ENCODE data around the gene ZNF333. TPM values are rescaled to one million over a fixed set of nuclear protein-coding genes. Genes with fewer than 3 reads are reported as not detected.

Gene ZNF333
- total and polyA plus RNA-seq, 4 donors, result 10.7 to 28.1 (median 16.6) TPM

DNA sequence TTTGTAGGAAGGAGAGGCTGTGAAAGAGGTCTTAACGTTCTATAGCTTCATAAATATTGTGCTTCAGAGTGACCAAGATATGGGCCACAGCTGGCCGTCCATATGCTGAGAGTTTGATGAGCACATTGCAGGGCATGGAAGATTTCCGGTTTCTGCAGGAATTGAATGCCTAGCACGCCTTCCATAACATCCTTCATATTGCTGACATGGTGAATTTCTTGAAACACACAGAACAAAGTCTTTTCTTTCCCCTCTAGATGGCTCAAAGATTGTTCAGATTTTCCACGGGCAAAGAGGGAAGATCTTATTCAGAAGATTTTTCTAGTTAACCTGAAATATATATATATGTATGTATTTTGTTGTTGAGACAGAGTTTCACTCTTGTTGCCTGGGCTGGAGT, 46.1 kb downstream of the ZNF333 start:
- TF ChIP-seq, protein P1, sequence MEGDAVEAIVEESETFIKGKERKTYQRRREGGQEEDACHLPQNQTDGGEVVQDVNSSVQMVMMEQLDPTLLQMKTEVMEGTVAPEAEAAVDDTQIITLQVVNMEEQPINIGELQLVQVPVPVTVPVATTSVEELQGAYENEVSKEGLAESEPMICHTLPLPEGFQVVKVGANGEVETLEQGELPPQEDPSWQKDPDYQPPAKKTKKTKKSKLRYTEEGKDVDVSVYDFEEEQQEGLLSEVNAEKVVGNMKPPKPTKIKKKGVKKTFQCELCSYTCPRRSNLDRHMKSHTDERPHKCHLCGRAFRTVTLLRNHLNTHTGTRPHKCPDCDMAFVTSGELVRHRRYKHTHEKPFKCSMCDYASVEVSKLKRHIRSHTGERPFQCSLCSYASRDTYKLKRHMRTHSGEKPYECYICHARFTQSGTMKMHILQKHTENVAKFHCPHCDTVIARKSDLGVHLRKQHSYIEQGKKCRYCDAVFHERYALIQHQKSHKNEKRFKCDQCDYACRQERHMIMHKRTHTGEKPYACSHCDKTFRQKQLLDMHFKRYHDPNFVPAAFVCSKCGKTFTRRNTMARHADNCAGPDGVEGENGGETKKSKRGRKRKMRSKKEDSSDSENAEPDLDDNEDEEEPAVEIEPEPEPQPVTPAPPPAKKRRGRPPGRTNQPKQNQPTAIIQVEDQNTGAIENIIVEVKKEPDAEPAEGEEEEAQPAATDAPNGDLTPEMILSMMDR (IDR thresholded peaks at IDR 0.05; ENCODE audit: control extremely low read depth, extremely low read depth), result no peak
- Histone ChIP-seq H3K4me1 (ENCODE audit: control insufficient read depth in 5 of 5, insufficient read depth in 5 of 5, low read length in 5 of 5) (no peaks in the 10 kb centered on the region), H3K4me3 (no peak overlapping the region), H3K9ac (ENCODE audit: insufficient read depth in 1 of 2, low read length in 2 of 2) (no peak overlapping the region), H3K36me3 (ENCODE audit: control insufficient read depth in 4 of 4, insufficient read depth in 4 of 4, low read length in 4 of 4) (no peaks in the 10 kb centered on the region), H3K27ac (ENCODE audit: low read depth in 1 of 2, low read length in 1 of 2) (no peak overlapping the region), H3K9me3 (ENCODE audit: control insufficient read depth in 4 of 4, insufficient read depth in 3 of 4, low read length in 3 of 4) (peaks cover 0 to 6% (median 0%) of the 10 kb centered on the region in 4 donors), H3K27me3 (ENCODE audit: control insufficient read depth in 3 of 3, insufficient read depth in 3 of 3, low read length in 2 of 3) (peaks cover 0 to 3% (median 0%) of the 10 kb centered on the region in 3 donors)
- ATAC-seq (ENCODE audit: insufficient read depth, low FRiP score), result no peak
- 72 to 80% methylated on average over 5 of the region's 5 CpGs for WGBS, 2 donors
- DNase-seq, result no peak

DNA sequence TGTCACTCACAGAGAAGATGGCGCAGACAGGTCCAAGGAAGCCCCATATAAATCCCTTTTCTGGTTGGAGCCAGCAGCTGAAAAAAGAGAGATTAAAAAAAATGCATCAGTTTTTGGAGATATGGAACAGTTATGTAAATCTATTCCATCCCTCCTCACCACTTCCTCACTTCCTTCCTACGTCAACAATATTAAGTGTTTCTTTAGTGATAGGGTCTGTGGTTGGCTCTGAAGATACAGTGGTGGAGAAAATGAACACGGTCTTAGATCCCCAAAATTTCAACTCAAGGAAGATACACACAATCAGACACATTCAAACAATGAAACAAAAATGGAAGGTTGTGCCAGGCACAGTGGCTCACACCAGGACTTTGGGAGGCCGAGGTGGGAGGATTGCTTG, 57.0 kb downstream of the ZNF333 start:
- DNase-seq (no peak), ATAC-seq (ENCODE audit: insufficient read depth, low FRiP score) (no peak)
- Histone ChIP-seq H3K27me3 (ENCODE audit: control insufficient read depth in 3 of 3, insufficient read depth in 3 of 3, low read length in 2 of 3) (no peaks in the 10 kb centered on the region), H3K27ac (ENCODE audit: low read depth in 1 of 2, low read length in 1 of 2) (no peak overlapping the region), H3K36me3 (ENCODE audit: control insufficient read depth in 4 of 4, insufficient read depth in 4 of 4, low read length in 4 of 4) (peaks cover 0 to 3% (median 0%) of the 10 kb centered on the region in 4 donors), H3K9ac (ENCODE audit: insufficient read depth in 1 of 2, low read length in 2 of 2) (no peak overlapping the region), H3K4me1 (ENCODE audit: control insufficient read depth in 5 of 5, insufficient read depth in 5 of 5, low read length in 5 of 5) (no peaks in the 10 kb centered on the region), H3K4me3 (no peak overlapping the region), H3K9me3 (ENCODE audit: control insufficient read depth in 4 of 4, insufficient read depth in 3 of 4, low read length in 3 of 4) (peaks cover 0 to 5% (median 2%) of the 10 kb centered on the region in 4 donors)
- TF ChIP-seq, protein P1 (IDR thresholded peaks at IDR 0.05; ENCODE audit: control extremely low read depth, extremely low read depth), result no peak
- WGBS, 2 donors, result 59 to 71% methylated on average over 4 of the region's 4 CpGs

DNA sequence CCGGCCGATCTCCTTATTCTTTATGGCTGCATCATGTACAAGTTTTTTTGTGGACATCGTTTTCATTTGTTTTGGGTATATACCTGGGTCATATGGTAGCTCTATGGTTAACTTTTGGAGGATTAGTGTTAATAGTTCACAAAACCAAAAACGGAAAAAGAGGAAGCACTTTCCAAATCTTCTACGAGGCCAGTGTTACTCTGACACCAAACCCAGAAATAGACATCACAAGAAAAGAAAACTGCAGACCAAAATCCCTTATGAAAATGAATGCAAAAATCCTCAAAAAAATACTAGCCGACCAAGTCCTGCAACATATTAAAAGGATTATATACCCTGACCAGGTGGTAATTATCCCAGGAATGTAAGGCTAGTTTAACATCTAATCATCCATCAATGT, 58.8 kb downstream of the ZNF333 start:
- Histone ChIP-seq H3K36me3 (ENCODE audit: control insufficient read depth in 4 of 4, insufficient read depth in 4 of 4, low read length in 4 of 4) (peaks cover 0 to 3% (median 0%) of the 10 kb centered on the region in 4 donors), H3K9me3 (ENCODE audit: control insufficient read depth in 4 of 4, insufficient read depth in 3 of 4, low read length in 3 of 4) (no peaks in the 10 kb centered on the region)
- WGBS, 2 donors, result 69 to 70% methylated on average over 6 of the region's 6 CpGs

More for the DNA sequence above, 58.8 kb downstream of the ZNF333 start:
- TF ChIP-seq, protein P1 (IDR thresholded peaks at IDR 0.05; ENCODE audit: control extremely low read depth, extremely low read depth), result no peak
- Histone ChIP-seq H3K9ac (ENCODE audit: insufficient read depth in 1 of 2, low read length in 2 of 2) (no peak overlapping the region), H3K4me1 (ENCODE audit: control insufficient read depth in 5 of 5, insufficient read depth in 5 of 5, low read length in 5 of 5) (no peaks in the 10 kb centered on the region), H3K27ac (ENCODE audit: low read depth in 1 of 2, low read length in 1 of 2) (no peak overlapping the region), H3K4me3 (no peak overlapping the region), H3K27me3 (ENCODE audit: control insufficient read depth in 3 of 3, insufficient read depth in 3 of 3, low read length in 2 of 3) (no peaks in the 10 kb centered on the region)
- DNase-seq (no peak), ATAC-seq (ENCODE audit: insufficient read depth, low FRiP score) (no peak)

Data from lung (tissue), 12 donors.